HEK293T (cell line): ENCODE data around the gene CFL2.

Source experiments
- CTCF ChIA-PET: fragments of 350-600 bp; formaldehyde crosslinking; extraction: SDS; loops from one replicate; lab custom pipeline; 2021; ENCODE audit warnings: antibody characterized with exemption, inconsistent platforms; lab: Yijun Ruan, JAX
- POLR2A ChIA-PET: fragments of 350-600 bp; formaldehyde crosslinking; extraction: SDS; loops from one replicate; lab custom pipeline; 2020; ENCODE audit warnings: antibody characterized with exemption, inconsistent platforms; lab: Yijun Ruan, JAX
- DNase-seq: peaks from one replicate; pipeline ENCODE4 v3.0.0; 2012; ENCODE audit warnings: mixed read lengths; ENCODE audit errors: extremely low spot score
- ARNT ChIP-seq: fragments of 450-650 bp; IDR thresholded peaks from 2 replicates; pipeline ENCODE4 v1.6.1; 2017; ENCODE audit warnings: mild to moderate bottlenecking
- BHLHE40 ChIP-seq: fragments of 450-650 bp; IDR thresholded peaks from 2 replicates; pipeline ENCODE4 v1.6.1; 2016; ENCODE audit warnings: mild to moderate bottlenecking, moderate library complexity, borderline replicate concordance
- CTBP1 ChIP-seq: fragments of 450-650 bp; IDR thresholded peaks from 2 replicates; pipeline ENCODE4 v1.6.1; 2016; ENCODE audit warnings: borderline replicate concordance
- ELF4 ChIP-seq: fragments of 450-650 bp; IDR thresholded peaks from 2 replicates; pipeline ENCODE4 v1.6.1; 2017; ENCODE audit warnings: antibody characterized with exemption
- FOXA1 ChIP-seq: fragments of 450-650 bp; IDR thresholded peaks from 2 replicates; pipeline ENCODE4 v1.6.1; 2016; ENCODE audit warnings: mild to moderate bottlenecking
- FOXK2 ChIP-seq: fragments of 450-650 bp; IDR thresholded peaks from 2 replicates; pipeline ENCODE4 v1.6.1; 2016; ENCODE audit warnings: mild to moderate bottlenecking
- FOXM1 ChIP-seq: fragments of 450-650 bp; IDR thresholded peaks from 2 replicates; pipeline ENCODE4 v1.6.1; 2017; ENCODE audit warnings: mild to moderate bottlenecking, borderline replicate concordance
- HDGF ChIP-seq: fragments of 450-650 bp; IDR thresholded peaks from 2 replicates; pipeline ENCODE4 v1.6.1; 2017; ENCODE audit warnings: antibody characterized with exemption, borderline replicate concordance
- L3MBTL2 ChIP-seq: fragments of 450-650 bp; conservative IDR thresholded peaks from 2 replicates; pipeline ENCODE4 v1.6.1; 2016; ENCODE audit warnings: mild to moderate bottlenecking
- LEF1 ChIP-seq: fragments of 450-650 bp; IDR thresholded peaks from 2 replicates; pipeline ENCODE4 v1.6.1; 2017; ENCODE audit warnings: mild to moderate bottlenecking, borderline replicate concordance
- NFRKB ChIP-seq: fragments of 450-650 bp; IDR thresholded peaks from 2 replicates; pipeline ENCODE4 v1.6.1; 2016; ENCODE audit warnings: mild to moderate bottlenecking, moderate library complexity
- SP1 ChIP-seq: fragments of 450-650 bp; IDR thresholded peaks from 2 replicates; pipeline ENCODE4 v1.6.1; 2017
- SUZ12 ChIP-seq: fragments of 450-650 bp; IDR thresholded peaks from 2 replicates; pipeline ENCODE4 v1.6.1; 2016; ENCODE audit warnings: mild to moderate bottlenecking
- TARDBP ChIP-seq: fragments of 450-650 bp; IDR thresholded peaks from 2 replicates; pipeline ENCODE4 v1.6.1; 2016
- ZNF384 ChIP-seq: fragments of 450-650 bp; IDR thresholded peaks from 2 replicates; pipeline ENCODE4 v1.6.1; 2016
- TF ChIP-seq, protein P1 (sequence below): fragments of 450-650 bp; IDR thresholded peaks from 2 replicates; pipeline ENCODE4 v1.6.1; 2016

The CFL2 gene

GRCh38 chr14:34713122-34713680 lies 1.2 kb downstream of the CFL2 start:
- TF ChIP-seq ARNT (no peak), TARDBP (no peak), SUZ12 (no peak), CTBP1 (no peak), L3MBTL2 (no peak), ZNF384 (no peak), FOXK2 (no peak), ELF4 (no peak), HDGF (no peak), NFRKB (no peak), BHLHE40 (no peak)
- TF ChIP-seq, protein P1, sequence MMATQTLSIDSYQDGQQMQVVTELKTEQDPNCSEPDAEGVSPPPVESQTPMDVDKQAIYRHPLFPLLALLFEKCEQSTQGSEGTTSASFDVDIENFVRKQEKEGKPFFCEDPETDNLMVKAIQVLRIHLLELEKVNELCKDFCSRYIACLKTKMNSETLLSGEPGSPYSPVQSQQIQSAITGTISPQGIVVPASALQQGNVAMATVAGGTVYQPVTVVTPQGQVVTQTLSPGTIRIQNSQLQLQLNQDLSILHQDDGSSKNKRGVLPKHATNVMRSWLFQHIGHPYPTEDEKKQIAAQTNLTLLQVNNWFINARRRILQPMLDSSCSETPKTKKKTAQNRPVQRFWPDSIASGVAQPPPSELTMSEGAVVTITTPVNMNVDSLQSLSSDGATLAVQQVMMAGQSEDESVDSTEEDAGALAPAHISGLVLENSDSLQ, result no peak
- DNase-seq, result no peak
- POLR2A ChIA-PET, result interaction anchor here (0.5 to 2.2 kb wide), 7 partner anchors 10 to 54 kb away, joined by 3 to 18 read pairs (median 3); no protein-coding TSS in a partner anchor
- CTCF ChIA-PET, result interaction anchor here (0.8 to 1.2 kb wide), 3 partner anchors 9 to 17 kb away, joined by 3 to 6 read pairs (median 4); no protein-coding TSS in a partner anchor

GRCh38 chr14:34711796-34712712 lies 2.3 kb downstream of the CFL2 start:
- ChIA-PET CTCF (interaction anchor here (0.8 to 1.4 kb wide), 3 partner anchors 10 to 11 kb away, joined by 3 to 5 read pairs (median 3); no protein-coding TSS in a partner anchor), POLR2A (interaction anchor here (1.5 kb wide), 1 partner anchor 11 kb away, joined by 3 read pairs; no protein-coding TSS in a partner anchor)
- TF ChIP-seq SP1, result no peak
- DNase-seq, result no peak

DNA sequence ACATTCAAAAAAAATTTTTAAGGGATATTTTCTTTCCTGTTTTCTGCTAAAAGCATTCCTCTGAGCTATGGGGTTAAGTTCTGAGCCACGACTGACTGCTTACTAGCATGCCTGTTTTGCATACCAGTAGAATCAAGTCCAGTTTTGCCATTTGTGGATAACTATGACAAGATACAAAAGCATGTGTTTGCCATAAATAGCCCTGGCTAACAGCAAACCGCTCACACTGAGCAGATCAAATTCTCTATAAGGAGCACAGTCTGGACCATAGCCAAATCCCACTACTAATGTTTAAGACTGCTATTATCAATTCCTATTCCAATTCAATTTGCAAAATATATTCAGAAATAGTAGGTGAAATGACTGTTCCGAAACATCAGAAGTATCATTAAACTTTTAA lies 3.2 kb downstream of the CFL2 start:
- CTCF ChIA-PET, result interaction anchor here (1.4 kb wide), 1 partner anchor 12 kb away, joined by 5 read pairs; no protein-coding TSS in a partner anchor
- POLR2A ChIA-PET, result interaction anchor here (1.5 kb wide), 1 partner anchor 12 kb away, joined by 3 read pairs; no protein-coding TSS in a partner anchor
- TF ChIP-seq NFRKB, result no peak
- no peak for TF ChIP-seq SP1
- no peak for TF ChIP-seq FOXA1
- no peak for TF ChIP-seq ARNT
- TF ChIP-seq ELF4, result no peak
- no peak for TF ChIP-seq TARDBP
- no peak for DNase-seq

GRCh38 chr14:34710744-34711143 lies 3.6 kb downstream of the CFL2 start:
- DNase-seq, result no peak
- ChIA-PET CTCF (interaction anchor here (1.4 kb wide), 1 partner anchor 12 kb away, joined by 5 read pairs; no protein-coding TSS in a partner anchor), POLR2A (interaction anchor here (1.5 kb wide), 1 partner anchor 12 kb away, joined by 3 read pairs; no protein-coding TSS in a partner anchor)
- TF ChIP-seq CTBP1 (no peak), FOXK2 (no peak), L3MBTL2 (no peak), SP1 (no peak), TARDBP (no peak)

DNA sequence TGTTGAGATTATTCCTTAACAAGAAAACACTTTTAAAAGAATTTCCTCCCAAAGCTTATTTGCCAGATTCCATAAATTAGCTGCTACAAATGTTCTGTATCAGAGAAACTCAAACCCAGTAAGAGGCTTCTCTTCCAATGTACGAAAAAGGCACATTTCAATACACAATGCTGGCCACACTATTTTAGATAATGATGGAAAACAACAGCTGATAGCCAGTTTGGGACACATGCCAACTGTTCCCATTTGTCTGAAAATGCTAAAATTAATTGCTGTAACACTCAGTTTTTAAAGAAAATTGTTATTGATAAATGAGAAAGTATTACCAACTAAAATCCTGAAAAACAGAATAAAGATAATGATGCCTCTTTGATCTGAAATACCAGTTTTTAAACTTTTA lies 4.4 kb downstream of the CFL2 start:
- DNase-seq, result no peak
- ChIA-PET CTCF (interaction anchor here (0.9 kb wide), 1 partner anchor 13 kb away, joined by 3 read pairs; no protein-coding TSS in a partner anchor), POLR2A (interaction anchor here (0.6 kb wide), 1 partner anchor 407 kb away, joined by 3 read pairs; no protein-coding TSS in a partner anchor)
- no peak for TF ChIP-seq TARDBP
- TF ChIP-seq ELF4, result no peak
- no peak for TF ChIP-seq FOXA1
- TF ChIP-seq ARNT, result no peak
- no peak for TF ChIP-seq FOXM1
- TF ChIP-seq FOXK2, result no peak
- no peak for TF ChIP-seq SUZ12
- no peak for TF ChIP-seq CTBP1
- TF ChIP-seq HDGF, result no peak
- no peak for TF ChIP-seq BHLHE40
- TF ChIP-seq NFRKB, result no peak
- no peak for TF ChIP-seq L3MBTL2
- TF ChIP-seq, protein P1, result no peak
- no peak for TF ChIP-seq LEF1
- TF ChIP-seq ZNF384, result no peak
- TF ChIP-seq SP1, result no peak

DNA sequence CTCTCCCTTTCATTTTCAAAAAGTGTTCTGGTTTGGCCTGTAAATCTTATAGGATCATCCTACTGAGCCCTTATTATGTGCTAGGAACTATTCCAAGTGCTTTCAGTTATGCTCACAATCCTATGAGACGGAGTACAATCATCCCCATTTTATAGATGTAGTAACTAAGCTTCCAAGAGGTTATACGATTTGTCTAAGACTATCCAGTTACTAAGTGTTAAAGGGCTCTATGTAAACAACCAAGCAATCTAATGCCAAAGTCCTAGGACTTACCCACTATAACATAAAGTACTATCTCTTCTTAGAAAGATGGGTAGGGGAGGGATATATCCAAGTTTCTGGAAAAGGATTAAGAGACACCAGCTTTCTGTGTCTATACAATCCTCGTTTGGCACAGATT lies 6.7 kb downstream of the CFL2 start:
- no peak for TF ChIP-seq ARNT
- no peak for TF ChIP-seq FOXK2
- no peak for TF ChIP-seq LEF1
- TF ChIP-seq, protein P1, result no peak
- no peak for TF ChIP-seq CTBP1
- TF ChIP-seq NFRKB, result no peak
- no peak for TF ChIP-seq FOXA1
- no peak for TF ChIP-seq ZNF384
- TF ChIP-seq SUZ12, result no peak
- TF ChIP-seq L3MBTL2, result no peak
- no peak for TF ChIP-seq HDGF
- CTCF ChIA-PET, result interaction anchor here (0.6 kb wide), 1 partner anchor 35 kb away, joined by 3 read pairs; no protein-coding TSS in a partner anchor
- no peak for DNase-seq
- POLR2A ChIA-PET, result no interaction called here
